Type B pancreatic cell (in vitro differentiated cells): ENCODE data around the gene E2F8. TPM values are rescaled to one million over a fixed set of nuclear protein-coding genes. Genes with fewer than 3 reads are reported as not detected.

Source experiments
- DNase-seq: peaks from one replicate; pipeline ENCODE4 v3.0.0; 2021; ENCODE audit warnings: mixed read lengths; ENCODE audit not compliant: unreplicated experiment; ENCODE audit errors: extremely low spot score
- H3K27ac Mint-ChIP-seq: 2 replicates; pipeline ENCODE4 v1.8.0; 2021; ENCODE audit warnings: mild to moderate bottlenecking, mixed read lengths
- H3K27me3 Mint-ChIP-seq: 2 replicates; pipeline ENCODE4 v1.8.0; 2021; ENCODE audit warnings: mixed read lengths
- H3K36me3 Mint-ChIP-seq: 2 replicates; pipeline ENCODE4 v1.8.0; 2021; ENCODE audit warnings: mixed read lengths
- H3K4me1 Mint-ChIP-seq: one replicate; pipeline ENCODE4 v1.8.0; 2021; ENCODE audit warnings: mixed read lengths; ENCODE audit not compliant: unreplicated experiment
- H3K4me3 Mint-ChIP-seq: 2 replicates; pipeline ENCODE4 v1.8.0; 2021; ENCODE audit warnings: mild to moderate bottlenecking, mixed read lengths
- H3K9me3 Mint-ChIP-seq: 2 replicates; pipeline ENCODE4 v1.8.0; 2021; ENCODE audit warnings: mixed read lengths
- CTCF ChIP-seq: fragments of 200-600 bp; sonication (generic); conservative IDR thresholded peaks from 2 replicates; pipeline ENCODE4 v1.5.0; 2021; ENCODE audit warnings: antibody characterized with exemption, mild to moderate bottlenecking
- total RNA-seq: library from RNA; stranded (reverse); gene quantifications from 2 replicates; pipeline ENCODE4 v1.2.1, GENCODE V29; 2021; ENCODE audit warnings: low replicate concordance

E2F8 gene
- total RNA-seq, 1 donor from 2014 or later = 12.2 TPM

DNA sequence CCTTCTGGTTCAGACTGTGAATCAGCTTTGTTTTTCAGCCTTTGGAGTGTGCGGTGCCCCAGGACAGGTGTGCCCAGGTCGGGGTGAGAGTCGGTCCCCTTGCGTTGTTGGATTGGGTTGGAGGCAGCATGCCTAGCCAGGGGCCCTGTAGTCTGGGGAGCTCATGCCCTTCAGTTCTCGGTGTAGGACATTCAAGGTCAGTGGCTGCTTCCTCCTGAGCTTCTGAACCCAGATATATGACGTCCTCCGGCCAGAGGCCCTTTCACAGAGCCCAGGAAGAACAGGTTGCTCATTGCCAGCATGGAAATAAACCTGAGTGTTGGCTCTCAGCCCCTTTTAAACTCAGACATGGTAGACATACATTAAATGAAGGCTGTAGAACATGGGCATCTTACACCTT is 41.7 kb downstream of the E2F8 start:
- H3K36me3 Mint-ChIP-seq = no peaks in the 10 kb centered on the region
- peaks cover 24% of the 10 kb centered on the region for H3K4me1 Mint-ChIP-seq
- no peaks in the 10 kb centered on the region for H3K9me3 Mint-ChIP-seq
- H3K4me3 Mint-ChIP-seq = no peak overlapping the region
- H3K27me3 Mint-ChIP-seq = no peaks in the 10 kb centered on the region
- no peak overlapping the region for H3K27ac Mint-ChIP-seq
- DNase-seq = no peak
- no peak for TF ChIP-seq CTCF

- H3K9me3 Mint-ChIP-seq = no peaks in the 10 kb centered on the region
- H3K27me3 Mint-ChIP-seq = no peaks in the 10 kb centered on the region
- H3K36me3 Mint-ChIP-seq = no peaks in the 10 kb centered on the region
- no peak for TF ChIP-seq CTCF
- H3K27ac Mint-ChIP-seq = no peak overlapping the region
- H3K4me1 Mint-ChIP-seq = peaks cover 28% of the 10 kb centered on the region
- no peak overlapping the region for H3K4me3 Mint-ChIP-seq
- DNase-seq = no peak
Observed at GRCh38 chr11:19196432-19196831, 44.3 kb downstream of the E2F8 start.

- no peak overlapping the region for H3K27ac Mint-ChIP-seq
- H3K9me3 Mint-ChIP-seq = no peaks in the 10 kb centered on the region
- no peaks in the 10 kb centered on the region for H3K36me3 Mint-ChIP-seq
- TF ChIP-seq CTCF = no peak
- DNase-seq = no peak
- H3K4me1 Mint-ChIP-seq = peaks cover 16% of the 10 kb centered on the region
- H3K27me3 Mint-ChIP-seq = no peaks in the 10 kb centered on the region
- H3K4me3 Mint-ChIP-seq = no peak overlapping the region
Observed at GRCh38 chr11:19194620-19195308, 46.0 kb downstream of the E2F8 start.

DNA sequence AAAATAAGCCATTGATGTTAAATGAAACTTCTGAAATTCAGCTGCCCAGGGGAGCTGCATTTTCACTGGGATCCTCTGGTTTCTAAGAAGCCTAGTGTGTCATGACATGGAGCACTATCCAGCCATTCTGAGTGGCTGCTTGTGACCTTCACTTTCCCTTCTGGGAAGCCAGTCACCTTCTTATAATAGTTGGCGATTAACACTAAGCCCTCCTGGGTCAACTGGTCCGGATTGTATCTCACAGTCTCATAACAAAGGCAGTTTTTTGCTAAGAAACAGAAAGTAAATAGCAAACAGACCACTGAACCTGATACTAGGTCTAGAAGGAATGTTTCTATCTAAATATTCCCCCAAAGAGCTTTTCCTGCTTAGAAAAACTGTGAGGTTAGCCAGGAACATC is 46.8 kb downstream of the E2F8 start:
- H3K27ac Mint-ChIP-seq = no peak overlapping the region
- H3K4me3 Mint-ChIP-seq = no peak overlapping the region
- H3K4me1 Mint-ChIP-seq = peaks cover 8% of the 10 kb centered on the region
- no peak for DNase-seq
- no peak for TF ChIP-seq CTCF
- H3K9me3 Mint-ChIP-seq = no peaks in the 10 kb centered on the region
- H3K36me3 Mint-ChIP-seq = no peaks in the 10 kb centered on the region
- H3K27me3 Mint-ChIP-seq = no peaks in the 10 kb centered on the region

- no peaks in the 10 kb centered on the region for H3K27me3 Mint-ChIP-seq
- H3K27ac Mint-ChIP-seq = no peak overlapping the region
- H3K9me3 Mint-ChIP-seq = no peaks in the 10 kb centered on the region
- no peak for TF ChIP-seq CTCF
- peaks cover 14% of the 10 kb centered on the region for H3K4me1 Mint-ChIP-seq
- H3K36me3 Mint-ChIP-seq = no peaks in the 10 kb centered on the region
- no peak overlapping the region for H3K4me3 Mint-ChIP-seq
- DNase-seq = no peak
Observed at GRCh38 chr11:19191530-19192169, 49.1 kb downstream of the E2F8 start.
